NCI-H2171 (cell line): ENCODE results near the gene AMDHD2.

Source experiments
- DNase-seq: peaks from one replicate; lab custom pipeline; 2025; lab: John Stamatoyannopoulos, UW

AMDHD2 gene

DNA sequence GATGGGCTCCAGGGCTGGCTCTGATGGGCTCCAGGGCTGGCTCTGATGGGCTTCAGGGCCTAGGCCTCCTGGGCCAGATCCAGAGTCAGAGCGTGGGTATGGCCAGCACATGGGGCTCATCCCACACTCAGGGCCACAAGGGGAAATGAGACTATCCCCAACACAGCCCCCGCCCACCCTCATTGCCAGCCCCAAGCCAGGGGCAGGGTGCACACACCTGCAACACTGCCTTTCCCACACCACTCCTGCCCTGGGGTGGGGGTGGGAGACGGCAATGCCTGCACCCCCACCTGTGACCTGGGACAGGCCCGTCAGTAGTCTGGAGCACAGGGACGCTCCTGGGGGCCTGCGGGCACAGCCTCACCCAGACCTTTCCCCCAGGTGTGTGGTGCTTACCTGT, 20.7 kb upstream of the AMDHD2 start:
- no peak for DNase-seq

DNA sequence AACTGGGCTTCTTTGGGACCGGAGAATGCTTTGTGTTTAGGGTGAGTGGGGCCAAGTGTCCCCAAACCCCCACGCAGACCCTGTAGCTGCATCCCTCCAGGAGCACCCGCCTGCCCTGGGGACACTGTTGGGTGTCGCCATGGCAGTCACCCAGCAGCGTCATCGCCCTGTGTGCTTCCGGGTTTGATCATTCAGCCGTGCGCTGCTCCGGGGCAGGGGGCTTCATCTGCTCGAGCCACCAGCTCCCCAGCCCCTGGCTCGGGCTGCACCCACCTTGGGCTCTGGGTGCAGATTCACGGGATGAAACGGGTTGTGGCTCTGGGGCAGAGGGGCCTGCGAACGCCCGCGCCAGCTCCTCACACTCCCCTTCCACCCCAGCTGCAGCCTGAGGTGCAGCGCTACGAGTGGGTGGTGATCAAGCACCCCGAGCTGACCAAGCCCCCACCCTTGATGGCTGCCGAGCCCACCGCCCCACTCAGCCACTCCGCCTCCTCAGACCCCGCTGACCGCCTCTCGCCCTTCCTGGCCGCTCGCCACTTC, 20.2 kb upstream of the AMDHD2 start:
- no peak for DNase-seq

DNA sequence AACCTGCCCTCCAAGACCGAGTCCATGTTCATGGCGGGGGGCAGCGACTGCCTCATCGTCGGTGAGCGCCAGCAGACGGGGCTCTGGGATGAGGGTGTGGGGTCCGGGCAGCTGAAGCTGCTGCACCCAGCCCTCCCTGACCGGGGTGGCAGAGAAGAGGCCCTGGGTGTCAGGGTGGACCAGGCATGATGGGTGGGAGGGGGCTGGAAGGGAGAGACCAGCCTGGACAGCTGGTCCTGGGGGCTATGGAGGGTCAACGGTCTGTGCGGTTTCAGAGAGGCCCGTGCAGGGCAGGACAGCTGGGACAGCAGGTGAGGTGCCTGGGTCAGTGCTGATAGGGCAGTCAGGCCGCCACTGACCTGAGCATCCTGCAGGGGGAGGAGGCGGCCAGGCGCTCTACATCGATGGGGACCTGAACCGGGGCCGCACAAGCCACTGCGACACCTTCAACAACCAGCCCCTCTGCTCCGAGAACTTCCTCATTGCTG, 19.7 kb upstream of the AMDHD2 start:
- DNase-seq, result no peak

DNA sequence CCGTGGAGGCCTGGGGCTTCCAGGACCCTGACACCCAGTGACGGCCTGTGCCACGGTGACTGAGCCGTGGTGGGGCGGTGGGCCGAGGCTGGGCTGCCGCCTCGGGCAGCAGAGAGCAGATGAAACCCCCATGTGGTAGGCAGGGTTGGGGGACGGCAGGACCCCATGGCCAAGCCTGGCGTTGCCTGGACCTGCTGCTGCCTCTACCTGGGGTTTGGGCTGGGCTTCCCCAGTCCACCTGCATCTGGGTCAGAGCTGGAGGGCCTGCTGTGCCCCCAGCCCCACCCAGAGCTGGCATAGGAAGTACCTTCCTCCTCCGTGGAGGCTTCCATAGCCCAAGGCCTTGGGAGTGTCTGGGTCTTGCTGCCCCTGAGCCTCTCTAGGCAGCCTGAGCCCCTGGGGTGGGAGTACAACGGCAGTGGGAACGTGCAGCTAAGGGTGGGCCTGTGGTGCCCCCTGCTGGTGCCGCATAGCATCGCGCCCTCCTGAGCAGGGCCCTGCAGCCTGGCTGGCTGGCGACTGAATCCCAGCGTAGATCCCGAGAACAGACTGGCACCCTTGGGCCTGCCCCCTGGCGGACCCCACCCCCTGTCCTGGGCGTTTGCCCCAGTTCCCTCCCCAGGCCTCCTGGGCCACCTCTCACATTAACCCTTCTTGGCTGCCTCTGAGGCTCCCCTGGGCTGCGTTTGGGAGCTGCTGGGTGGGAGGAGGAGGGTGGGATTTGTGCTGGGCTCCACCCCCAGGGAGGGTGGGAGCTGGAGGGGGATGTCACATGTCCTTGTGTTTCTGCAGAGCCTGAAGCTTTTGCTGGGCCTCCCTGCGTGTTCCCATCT, 19.0 kb upstream of the AMDHD2 start:
- peak; percentile 72 for DNase-seq

DNA sequence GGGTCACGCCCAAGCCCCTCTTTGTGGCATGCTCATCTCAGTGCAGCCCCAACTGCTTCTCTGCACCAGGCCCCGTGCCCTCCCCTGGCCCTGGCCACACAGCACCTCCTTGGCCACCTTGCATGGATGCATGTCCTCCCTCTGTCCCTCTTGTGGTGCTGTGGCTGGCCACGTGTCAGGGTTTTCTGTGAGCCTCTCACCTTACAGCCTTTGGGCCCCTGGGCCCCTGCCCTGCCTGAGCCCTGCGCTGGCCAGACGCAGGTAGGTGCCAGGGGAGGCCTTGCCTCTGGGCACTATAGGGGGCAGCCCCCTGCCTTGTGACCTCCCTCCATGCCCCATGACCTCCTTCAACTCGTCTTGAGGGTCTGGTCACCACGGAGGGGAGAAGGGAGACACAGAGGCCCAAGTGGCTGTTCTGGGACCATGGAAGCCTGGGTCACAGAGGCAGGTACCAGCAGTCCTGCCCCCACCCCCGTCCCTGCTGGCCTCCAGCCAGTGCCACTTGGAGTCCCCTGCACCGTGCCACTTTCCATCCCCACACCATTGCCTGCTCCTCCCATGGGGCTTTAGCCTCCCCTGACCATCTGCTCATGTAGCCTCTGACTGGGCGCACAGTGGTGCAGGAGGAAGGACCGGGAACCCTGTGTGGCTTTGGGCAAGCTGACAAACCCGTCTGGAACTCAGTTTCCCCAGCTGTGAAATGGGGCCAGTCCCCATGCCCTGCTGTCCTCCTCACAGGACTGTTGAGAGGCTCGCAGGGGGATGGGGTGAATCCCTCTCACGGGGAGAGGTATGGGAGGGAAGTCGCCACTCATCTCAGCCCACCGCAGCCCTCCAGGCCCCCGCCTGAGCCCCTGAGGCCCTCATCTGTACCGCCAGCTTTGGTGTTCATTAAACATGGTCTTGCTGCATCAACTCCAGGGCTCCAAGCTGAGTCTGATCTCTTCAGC, 17.9 kb upstream of the AMDHD2 start:
- DNase-seq, result no peak

DNA sequence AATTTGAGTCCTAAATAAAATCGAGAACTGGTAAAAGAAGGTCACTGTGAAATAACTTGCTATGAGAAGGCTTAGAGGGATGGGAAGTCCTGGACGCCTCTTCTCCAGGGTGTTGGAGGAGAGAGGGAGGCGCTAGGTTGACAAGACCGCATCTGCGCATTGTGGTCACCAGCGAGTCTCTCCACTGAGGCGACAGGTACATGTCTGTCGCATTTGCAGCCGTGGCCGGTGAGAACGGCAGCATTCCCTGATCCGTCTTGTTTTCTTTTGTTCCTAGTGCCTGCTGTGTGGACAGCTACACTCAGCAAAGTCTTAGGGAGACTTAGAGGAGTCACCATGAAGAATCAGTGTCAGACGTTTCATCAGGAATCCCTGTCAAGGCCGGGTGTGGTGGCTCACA, 14.5 kb upstream of the AMDHD2 start:
- DNase-seq, result no peak

DNA sequence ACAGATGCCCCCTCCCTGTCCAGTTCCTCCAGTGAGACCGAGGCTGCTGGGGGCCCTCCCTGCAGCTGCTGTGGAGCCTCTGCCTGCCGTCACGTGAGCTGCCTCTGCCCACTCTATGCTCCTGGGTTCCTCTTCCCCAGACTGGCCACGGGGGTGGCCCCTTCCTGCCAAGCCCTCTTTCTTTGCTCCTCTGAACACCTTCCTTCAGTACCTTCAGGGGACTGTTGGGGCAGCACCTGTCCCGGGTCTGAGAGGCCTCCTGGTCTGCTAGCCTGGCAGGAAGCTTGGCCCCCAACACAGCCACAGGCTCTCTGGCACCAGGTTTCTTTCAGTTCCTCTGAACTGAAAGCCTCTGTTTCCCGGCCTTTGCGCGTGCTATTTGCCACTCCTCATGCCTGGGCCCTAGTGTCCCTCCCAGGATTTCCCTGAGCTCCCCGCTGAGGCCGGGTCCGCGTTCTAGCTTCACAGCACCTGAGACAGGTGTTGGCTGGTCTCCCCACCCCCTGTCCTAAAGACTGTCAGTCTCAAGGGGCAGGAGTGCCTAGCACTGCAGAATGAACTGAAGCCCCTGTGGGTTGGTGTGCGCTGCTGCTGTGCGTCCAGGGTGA, 13.0 kb upstream of the AMDHD2 start:
- no peak for DNase-seq

DNA sequence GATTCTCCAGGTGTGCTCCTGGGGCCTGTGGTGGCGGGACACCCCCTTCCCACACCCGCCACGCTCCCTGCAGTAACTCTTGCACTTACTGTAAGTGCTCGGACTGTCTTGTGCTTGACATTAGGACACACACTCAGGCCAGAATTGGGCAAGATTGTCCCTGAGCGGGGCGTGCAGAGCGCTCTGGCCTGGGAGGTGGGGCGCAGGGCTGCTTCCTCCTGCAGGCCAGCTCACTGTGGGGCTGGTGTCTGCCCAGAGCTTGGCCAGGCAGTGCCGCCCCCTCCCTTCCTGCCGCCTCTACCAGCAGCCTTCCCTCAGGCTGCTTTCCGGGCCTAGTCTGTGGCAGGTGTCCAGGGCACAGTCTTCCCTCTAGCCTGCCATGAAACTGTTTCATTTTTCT, 12.5 kb upstream of the AMDHD2 start:
- DNase-seq, result no peak

DNA sequence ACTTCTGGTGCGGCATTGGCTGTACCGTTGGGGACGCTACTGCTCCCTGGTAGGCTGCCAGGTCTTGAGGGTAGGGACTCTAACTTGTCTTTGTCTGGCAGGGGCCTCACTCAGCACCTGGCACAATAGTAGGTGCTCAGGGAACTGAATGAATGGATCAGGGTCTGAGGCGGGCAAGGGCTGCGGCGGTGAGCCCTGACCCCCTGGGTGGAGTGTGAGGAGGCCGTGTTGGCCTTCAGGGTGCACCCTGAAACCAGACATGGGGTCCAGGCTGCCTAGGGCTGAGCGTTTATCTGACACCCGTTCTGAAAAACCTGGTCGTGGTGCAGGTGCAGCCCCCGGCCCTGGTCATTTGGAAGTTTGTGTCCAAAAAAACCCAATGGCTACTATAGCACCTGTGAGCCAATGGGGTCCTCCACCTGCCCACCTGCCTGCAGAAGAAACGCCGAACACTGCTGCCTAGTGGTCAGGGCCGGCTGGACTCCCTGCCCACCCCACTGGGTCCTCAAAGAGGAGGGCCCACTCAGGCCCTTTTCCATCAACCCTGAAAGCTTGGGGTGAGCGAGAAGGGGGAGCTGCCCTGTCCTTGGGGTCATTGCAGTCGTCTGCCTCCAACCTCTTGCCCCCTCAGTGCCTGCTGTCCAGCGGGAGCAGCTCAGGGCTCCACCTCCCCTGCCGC, 11.3 kb upstream of the AMDHD2 start:
- DNase-seq, result no peak

DNA sequence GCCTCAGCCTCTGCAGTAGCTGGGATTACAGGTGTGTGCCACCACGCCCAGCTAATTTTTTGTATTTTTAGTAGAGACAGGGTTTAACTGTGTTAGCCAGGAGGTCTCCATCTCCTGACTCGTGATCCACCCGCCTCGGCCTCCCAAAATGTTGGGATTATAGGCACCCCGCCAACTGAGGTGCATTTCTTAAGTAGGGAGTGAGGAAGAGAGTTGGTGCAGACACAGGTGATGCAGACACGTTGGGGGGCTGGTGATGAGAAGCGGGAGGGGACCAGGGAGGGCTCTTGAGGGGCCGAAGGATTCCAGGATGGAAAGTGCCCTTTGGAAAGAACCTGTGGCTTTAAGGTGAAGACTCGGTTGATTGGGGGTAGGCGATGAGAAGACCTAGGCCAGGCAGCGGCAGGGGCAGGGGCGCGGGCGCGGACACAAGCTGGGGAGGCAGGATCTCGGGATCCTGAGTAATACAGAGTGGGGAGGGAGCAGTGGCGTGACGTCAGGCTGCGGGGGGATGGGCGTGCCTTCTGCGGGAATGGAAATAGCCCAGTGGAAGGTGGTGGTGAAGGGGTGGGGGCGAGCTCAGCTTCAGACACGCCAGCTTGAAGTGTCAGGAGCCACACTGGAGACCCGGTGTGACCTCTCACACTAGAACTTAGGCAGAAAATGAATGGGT, 8.9 kb upstream of the AMDHD2 start:
- no peak for DNase-seq

DNA sequence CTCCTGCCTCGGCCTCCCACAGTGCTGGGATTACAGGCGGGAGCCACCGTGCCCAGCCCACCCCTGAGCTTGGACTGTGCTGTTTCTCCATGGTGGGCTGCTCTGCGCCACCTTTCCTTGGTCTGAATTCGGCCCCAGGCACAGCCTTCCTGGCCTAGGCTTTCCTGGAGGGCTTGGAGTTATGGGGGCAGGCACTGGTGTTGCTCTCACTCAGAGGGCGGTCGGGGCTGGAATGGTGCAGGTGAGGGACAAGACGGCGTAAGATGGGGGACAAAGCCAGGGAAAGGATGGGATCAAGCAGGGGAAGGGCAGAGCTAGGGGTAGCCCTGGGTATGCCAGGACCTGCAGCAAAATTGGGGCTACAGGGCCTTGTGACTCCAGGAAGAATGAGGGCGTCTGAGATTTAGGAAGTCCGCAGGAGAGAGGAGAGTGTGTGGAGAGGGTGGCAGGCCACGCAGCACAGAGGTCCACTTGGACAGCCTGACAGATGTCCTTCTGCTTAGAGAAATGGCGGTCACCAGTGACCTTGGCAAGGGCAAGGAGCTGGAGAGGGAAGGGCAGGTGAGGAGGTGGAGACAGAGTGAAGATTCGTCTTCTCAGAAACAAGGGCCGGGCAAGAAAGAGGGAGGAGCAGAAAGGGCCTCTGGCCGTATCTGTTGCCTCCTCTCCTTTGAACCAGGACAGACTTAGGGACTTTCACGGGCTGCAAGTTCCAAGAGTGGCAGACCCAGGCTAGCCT, 8.0 kb upstream of the AMDHD2 start:
- DNase-seq, result no peak

DNA sequence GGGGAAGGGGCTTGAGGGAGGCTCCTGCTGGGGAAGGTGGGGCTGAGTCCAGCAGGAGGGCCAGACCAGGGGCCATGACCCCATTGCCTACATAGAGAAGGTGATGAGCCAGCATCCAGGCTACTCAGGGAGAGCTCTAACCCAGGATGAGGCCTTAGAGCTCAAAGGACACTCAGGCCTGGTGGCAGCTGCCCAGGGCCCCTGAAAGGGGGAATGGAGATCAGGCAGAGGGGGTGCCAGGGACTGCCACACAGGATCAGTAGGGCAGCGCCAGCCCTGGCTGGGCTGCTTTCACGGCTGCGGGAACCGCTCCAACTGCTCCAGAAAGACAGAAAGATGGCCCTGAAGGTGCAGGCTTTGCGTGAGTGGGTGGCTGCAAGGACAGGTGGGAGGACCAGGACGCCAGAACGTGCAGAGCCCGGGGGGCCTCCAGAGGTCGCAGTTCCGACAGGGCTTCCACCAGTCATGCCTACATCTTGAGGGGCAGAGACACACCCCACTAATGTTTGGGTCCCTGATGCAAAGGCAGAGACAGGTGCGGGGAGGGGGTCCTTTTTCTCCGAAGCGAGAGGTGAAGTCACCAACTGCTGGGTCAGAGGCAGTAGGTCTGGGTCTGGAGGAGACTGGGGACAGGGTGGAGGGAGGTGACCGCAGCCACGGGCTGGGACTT, 7.3 kb upstream of the AMDHD2 start:
- DNase-seq, result no peak

DNA sequence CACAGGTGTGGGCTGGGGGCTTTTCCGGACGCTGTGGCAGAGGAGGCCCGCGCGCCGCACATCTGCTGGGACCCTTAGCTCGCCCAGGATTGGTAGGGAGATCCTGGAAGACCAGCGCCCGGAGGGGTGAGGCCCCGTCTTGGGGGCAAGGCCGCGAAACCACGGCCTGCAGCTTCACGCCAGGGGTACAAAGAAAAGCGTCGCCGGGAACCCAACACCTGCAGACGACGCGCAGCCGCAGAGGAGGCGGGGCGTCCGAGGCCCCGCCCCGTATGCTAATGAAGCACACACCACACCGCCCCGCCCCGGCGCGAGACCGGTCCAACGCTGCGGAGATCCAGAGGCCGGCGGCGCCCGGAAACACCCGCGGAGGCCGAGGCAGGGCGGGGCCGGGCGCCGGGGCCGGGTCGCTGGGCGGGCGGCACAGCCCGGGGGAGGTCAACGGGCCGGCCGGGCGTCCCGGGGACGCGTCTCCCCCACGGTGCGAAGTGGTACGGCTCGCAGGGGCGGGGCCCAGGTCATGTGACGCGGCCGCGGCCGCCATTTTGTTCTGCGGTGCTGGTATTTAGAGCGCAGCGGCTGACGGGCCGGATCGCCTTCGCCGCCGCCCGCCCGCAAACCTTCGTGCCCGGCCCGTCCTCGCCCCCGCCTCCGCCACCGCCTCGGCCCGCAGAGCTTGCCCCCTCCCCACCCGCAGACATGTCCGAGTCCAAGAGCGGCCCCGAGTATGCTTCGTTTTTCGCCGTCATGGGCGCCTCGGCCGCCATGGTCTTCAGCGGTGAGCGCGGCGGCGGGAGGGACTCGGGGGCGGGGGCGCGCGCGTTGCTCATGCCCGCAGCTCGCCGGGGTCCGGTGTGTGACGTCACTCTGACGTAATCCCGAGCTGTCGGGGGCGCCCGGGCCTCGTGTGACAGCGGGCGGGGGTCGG, 6.5 kb upstream of the AMDHD2 start, which contains the start of gene ATP6V0C:
ATP6V0C (plus strand) TSS at position 548 of the 928 bp plus-strand sequence; CDS start at position 700, 152 bp downstream.
- DNase-seq, result peak; percentile 87

DNA sequence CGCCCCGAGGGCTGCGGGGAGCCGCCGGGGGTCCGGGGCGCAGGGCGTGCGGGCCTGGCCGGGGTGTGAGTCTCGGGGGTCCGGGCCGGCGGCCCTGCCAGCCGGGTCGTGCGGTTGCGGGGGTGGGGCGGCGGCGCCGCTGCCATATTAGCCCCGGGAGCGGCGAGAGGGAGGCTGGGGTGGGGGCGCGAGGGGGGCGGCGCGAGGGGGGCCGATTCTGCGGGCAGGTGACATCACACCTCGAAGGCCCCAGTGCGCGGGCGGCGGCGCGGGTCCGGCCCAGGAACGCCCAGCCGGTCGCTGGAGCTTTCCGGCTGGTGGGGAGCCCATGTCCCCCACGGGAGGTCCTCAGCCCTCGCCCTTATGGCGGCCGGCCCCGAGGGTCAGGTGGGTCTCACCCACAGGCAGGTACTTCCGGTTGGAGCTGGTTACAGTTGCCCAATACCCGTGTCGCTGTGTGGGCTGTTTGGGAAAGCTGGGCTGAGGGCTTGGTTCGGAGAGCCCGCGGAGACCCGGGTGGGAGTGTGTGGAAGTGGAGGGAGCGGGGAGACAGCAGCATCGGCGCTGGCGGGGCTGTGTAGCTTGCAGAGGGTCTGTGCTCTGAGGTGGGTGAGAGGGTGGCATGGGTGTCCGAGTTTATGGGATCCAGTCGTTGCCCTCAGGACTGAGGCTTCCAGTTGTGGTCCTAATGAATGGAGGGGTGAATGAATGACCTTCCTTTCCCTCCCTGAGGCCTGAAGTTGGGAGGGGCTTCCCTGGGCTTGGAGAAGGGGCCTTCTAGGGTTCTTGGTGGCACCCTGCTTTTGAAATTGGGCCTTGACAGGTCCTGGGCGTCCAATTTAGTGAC, 5.6 kb upstream of the AMDHD2 start:
- no peak for DNase-seq

DNA sequence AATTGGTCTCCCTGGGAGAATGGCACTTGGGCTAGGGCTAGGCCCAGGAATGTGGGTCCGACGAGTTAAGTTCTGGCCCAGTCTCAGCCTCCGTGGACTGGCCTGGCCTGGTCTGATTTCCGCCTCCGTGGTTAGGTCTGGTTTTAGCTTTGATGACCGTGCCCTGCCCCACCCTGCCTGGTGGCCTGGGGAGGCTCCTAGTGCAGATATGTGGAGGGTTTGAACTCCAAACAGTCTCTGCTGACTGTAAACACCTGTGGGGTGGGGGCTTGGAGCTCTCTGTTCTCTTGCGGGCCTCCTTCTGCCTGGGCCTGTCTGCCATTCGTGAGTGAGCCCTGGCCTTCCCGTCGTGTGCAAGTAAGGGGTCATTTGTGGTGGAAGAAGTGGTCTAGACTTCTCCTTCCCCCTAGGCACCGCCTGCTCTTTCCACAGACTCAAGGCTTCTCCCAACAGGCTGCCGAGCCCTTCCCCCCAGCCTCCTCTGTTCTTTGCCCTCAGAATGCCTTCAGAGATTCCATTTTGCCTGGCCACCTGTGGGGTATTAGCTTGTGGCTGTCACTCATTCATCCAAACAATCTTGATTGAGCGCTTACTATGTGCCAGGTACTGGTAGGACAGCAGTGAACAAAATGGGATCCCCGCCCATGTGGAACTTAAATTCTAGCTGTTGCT, 4.9 kb upstream of the AMDHD2 start:
- DNase-seq, result no peak

DNA sequence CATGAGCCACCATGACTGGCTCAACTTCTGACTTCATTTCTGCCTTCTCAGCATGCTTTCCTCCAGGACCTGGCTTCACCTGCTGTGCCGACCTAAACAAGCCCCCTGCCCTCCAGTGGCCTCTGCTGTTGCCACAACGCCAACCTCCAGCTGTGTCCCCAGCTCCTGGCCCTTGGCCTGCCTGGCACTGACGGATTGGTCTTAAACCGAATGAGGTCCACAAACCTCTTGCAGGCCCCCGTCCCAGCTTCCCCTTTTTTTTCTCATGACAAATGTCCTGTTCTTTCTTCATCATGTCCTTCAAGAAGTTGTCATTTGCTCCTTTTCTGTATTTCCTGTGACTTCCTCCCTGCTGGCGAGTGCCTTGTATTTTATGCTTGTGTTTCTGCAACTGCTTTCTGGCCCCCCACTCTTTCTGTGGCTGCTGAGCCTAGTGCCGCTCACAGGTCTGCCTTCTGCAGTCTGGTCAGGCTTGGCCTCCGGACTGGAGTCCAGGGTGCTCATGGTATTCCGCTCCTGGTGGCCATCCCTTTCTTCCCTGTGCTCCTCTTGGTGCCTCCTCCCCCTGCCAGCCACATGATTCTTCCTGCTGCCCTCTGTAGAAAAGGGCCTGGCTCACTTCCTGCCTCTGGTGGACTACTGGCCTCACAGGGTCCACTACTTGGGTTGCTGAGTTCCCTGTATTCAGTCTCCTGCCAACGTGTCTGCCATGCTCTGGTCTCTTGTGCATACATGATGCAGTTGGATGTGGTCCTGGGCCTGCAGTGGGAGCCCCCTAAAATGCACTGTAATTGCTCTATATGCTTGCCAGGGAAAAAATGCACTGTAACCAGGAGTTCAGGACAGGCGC, 3.6 kb upstream of the AMDHD2 start:
- no peak for DNase-seq
